22Rv1 (cell line): ENCODE measurements around the gene COA1.

Experiments used
- H3K27ac ChIP-seq: fragments of 450-650 bp; 2 replicates; pipeline ENCODE4 v1.5.1; 2017
- ZFX ChIP-seq: fragments of 450-650 bp; IDR thresholded peaks from 2 replicates; pipeline ENCODE4 v1.6.1; 2017; ENCODE audit warnings: antibody characterized with exemption, borderline replicate concordance
- TF ChIP-seq, protein P1 (sequence below): fragments of 450-650 bp; IDR thresholded peaks from 2 replicates; pipeline ENCODE4 v1.5.1; 2017; ENCODE audit warnings: mild to moderate bottlenecking

COA1 gene

DNA sequence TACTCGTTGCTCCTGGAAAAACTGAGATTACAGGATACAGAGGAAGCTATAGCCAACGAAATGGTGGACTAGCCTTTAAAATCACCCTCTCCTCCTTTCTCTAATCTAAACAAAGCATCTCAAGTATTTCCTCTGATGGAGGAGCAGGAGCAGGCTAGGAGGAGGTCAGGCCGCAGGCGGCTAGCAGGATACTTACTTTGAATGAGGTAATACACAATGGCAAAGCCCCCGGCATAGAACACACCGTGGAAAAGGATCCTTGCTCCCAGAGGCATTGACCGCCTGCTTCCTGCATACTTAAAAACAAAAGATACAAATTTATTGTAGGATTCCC lies 82.0 kb downstream of the COA1 start:
- no peak overlapping the region for H3K27ac ChIP-seq
- TF ChIP-seq ZFX = no peak
- TF ChIP-seq, protein P1, sequence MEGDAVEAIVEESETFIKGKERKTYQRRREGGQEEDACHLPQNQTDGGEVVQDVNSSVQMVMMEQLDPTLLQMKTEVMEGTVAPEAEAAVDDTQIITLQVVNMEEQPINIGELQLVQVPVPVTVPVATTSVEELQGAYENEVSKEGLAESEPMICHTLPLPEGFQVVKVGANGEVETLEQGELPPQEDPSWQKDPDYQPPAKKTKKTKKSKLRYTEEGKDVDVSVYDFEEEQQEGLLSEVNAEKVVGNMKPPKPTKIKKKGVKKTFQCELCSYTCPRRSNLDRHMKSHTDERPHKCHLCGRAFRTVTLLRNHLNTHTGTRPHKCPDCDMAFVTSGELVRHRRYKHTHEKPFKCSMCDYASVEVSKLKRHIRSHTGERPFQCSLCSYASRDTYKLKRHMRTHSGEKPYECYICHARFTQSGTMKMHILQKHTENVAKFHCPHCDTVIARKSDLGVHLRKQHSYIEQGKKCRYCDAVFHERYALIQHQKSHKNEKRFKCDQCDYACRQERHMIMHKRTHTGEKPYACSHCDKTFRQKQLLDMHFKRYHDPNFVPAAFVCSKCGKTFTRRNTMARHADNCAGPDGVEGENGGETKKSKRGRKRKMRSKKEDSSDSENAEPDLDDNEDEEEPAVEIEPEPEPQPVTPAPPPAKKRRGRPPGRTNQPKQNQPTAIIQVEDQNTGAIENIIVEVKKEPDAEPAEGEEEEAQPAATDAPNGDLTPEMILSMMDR = no peak

DNA sequence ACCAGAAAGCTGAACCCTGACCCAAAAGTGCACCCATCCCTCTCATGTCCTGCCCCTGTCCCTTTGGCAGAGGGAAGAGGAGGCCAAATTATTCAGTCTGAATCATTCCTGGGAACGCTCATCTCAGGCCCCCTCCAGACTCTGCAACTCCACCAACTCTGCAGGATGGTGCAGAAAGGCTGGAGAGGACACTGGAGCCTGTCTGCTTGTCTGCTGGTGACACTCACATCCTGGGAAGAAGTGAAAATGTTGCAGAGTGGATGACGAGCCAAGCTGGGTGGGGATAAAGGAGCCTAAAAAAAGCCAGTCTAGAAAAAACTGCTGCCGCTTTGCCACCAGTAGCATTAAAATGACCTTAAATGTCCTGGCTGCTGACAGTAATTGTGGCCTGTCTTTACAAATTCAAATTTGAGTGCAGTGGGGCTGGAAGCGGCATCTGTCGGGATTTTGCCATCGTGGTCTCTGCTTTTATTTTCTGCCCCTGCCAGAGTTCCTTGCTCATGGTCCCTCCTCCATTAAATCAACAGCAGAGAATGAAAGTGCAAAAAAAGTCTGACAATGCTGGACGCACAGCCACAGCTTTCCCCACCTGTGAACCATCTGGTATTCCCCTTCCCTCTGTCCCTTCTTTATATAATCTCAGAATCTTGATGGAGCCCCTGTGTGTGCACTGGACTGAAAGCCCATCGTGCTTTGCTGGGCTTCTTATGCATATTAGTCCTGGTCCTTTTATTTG lies 82.6 kb downstream of the COA1 start:
- TF ChIP-seq ZFX = no peak
- TF ChIP-seq, protein P1 = no peak
- no peak overlapping the region for H3K27ac ChIP-seq

DNA sequence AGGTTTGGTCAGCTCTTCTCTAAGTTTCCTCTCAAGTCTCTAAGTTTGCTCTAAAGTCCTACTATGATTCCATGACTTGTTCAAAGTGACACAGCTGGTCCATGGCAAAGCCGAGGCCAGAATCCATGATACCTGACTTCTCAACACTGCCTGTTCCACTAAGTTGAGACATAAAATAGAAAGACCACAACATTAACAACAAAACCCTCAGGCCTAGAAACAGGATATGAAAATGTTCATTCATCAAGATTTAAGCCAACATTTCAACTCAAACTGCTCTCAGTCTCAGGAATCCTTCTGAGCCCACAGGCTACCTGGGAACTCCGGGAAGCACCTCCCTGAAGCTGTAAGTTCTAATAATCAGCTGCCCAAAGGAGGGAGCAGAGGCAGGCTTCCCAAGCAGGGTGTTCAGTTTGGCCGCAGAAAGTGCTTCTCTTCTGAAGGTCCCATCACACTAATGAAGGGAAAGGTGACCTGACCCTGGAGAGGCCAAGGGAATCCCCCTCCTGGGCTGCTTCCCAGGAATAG lies 83.6 kb downstream of the COA1 start:
- no peak for TF ChIP-seq ZFX
- TF ChIP-seq, protein P1 = no peak
- H3K27ac ChIP-seq = no peak overlapping the region

DNA sequence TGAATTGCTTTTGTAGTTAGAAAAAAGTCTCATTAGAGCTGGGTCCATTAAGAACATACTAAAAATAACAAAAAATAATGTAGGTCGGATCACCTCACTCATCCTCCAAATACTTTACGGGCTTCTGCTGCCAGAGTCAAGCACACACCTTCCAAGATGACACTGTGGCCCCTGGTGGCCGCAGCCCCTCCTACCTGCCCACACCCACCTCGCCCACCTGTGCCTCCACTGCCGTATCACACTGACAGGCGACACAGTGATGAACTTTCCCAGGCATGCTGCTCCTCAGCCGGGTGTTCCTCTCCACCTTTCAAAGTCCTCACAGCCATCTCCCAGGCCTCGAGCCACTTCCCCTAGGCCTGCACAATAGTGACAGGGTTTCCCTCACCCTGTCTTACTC lies 85.5 kb downstream of the COA1 start:
- TF ChIP-seq, protein P1 = no peak
- TF ChIP-seq ZFX = no peak
- H3K27ac ChIP-seq = no peak overlapping the region

DNA sequence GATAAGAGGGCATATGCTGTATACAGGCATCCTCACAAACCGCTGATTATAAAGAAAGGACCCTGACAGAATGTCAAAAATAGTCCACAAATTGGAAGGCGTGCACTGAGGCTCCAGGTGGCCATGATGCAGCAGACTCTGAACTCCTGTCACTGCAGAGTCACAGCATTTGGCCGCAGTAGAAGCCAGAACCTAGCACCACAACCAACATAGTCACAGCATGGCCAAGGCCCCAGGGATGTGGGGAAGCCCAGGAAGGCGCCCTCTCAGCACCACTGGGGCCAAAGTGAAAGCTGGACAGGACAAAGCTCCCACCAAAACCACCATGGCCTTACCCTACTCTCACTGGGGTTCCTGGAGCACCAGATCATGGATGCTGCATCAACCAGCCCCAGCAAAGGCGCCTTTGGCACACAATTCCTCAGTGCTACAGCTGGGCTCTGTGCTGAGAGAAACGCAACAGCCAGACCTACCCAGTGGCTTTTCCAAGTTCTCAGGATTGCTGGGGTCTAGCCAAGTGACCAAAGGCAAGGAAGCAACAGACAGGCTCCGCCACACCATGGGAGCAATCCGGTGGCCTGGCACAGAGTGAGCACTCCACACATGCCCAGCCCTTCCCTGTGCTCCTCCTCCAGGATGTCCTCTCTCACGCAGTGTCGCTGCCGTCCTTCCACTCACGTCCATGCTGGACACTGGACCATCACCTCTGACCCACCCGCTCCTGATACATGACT lies 86.3 kb downstream of the COA1 start:
- H3K27ac ChIP-seq = no peak overlapping the region
- TF ChIP-seq, protein P1 = no peak
- TF ChIP-seq ZFX = no peak

DNA sequence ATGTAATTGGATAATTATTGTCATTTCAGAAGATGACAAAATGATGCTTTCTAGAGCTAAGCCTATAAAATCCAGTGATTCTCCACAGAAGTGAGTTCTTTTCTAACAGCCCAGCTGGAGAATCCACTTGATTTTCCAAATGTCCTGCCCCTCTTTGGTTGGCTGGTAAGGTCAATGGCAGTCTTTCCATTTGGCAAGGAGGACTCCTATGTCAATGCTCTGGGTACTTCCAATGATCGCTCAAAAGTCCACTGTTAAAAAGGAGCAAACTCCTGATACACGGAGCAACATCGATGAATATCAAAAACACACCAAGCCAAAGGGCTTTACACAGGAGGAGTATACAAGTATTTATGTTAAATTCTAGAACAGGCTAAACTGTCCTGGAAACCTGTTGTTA lies 88.6 kb downstream of the COA1 start:
- TF ChIP-seq ZFX = no peak
- H3K27ac ChIP-seq = no peak overlapping the region

DNA sequence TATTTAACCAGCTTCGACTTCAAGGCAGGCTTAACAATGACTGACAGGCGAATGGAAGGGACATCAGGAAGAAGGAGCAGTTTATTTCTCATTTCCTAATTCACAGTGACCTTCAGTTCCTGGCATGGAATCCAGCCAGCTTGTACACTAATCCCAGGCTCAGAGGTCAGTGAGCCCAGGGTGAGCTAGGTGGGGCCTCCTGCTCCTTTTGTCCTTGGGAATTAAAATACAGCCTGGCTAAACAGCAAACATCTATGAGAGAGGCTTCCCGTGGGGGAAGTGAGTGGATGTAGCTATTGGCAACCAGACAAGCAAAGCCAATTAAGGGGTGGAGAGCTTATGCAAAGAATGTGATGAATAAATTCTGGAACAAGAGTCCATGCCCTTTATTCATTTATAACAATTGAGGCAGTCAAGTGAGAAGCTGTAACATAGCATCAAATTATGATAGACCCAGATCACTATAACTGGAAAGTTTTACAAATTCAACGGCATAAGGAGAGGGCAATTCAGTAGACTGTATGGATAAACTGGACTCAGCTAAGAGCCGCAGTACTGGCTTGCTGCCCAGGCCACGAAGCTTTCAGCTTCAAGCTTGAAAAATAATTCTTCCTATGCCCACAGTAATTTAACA lies 89.3 kb downstream of the COA1 start:
- TF ChIP-seq ZFX = no peak
- TF ChIP-seq, protein P1 = no peak
- H3K27ac ChIP-seq = no peak overlapping the region
